Measurements from ENCODE around the gene HNRNPC.

DNA sequence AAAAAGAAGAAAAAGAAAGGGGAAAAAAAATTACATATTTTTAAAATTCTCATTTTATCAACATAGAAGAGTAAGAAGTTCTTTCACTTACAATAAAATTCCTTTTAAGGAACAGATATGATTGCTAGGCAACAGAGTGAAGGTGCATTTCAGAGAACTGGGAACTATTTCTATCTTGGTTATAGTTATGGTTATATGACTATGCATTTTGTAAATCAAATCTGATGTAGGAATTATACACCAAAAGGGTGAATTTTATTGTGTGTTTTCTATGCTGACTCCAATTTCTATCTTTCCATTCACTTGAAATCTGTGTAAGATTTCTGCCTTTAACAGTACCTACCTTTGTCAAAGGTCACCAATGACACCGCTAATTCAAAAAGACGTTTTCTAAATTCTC is 50.1 kb downstream of the HNRNPC start:
- TF ChIP-seq POLR2A (IDR thresholded peaks at IDR 0.05) (no peak), POLR2AphosphoS5 (IDR thresholded peaks at IDR 0.05) (no peak)
- TF ChIP-seq, protein P1, sequence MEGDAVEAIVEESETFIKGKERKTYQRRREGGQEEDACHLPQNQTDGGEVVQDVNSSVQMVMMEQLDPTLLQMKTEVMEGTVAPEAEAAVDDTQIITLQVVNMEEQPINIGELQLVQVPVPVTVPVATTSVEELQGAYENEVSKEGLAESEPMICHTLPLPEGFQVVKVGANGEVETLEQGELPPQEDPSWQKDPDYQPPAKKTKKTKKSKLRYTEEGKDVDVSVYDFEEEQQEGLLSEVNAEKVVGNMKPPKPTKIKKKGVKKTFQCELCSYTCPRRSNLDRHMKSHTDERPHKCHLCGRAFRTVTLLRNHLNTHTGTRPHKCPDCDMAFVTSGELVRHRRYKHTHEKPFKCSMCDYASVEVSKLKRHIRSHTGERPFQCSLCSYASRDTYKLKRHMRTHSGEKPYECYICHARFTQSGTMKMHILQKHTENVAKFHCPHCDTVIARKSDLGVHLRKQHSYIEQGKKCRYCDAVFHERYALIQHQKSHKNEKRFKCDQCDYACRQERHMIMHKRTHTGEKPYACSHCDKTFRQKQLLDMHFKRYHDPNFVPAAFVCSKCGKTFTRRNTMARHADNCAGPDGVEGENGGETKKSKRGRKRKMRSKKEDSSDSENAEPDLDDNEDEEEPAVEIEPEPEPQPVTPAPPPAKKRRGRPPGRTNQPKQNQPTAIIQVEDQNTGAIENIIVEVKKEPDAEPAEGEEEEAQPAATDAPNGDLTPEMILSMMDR (IDR thresholded peaks at IDR 0.05), result no peak

Data from breast epithelium (tissue), 3 donors.